Memory B cell (primary cell): ENCODE measurements around the gene MMP25.

Experiments
- ATAC-seq: fragments of 150-1000 bp; cut with Tn5 transposase; 2 replicates; pipeline ENCODE4 v1.10.0; 2021; ENCODE audit warnings: low read depth, mild to moderate bottlenecking, moderate library complexity
- DNase-seq, 2 donors: peaks; one replicate each; pipeline ENCODE4 v3.0.0; 2022; ENCODE audit warnings: low spot score in 2 of 2
- H3K27ac Mint-ChIP-seq: one replicate; pipeline ENCODE4 v1.8.0; 2022; ENCODE audit warnings: mild to moderate bottlenecking, moderate library complexity, mixed read lengths
- H3K27me3 Mint-ChIP-seq: one replicate; pipeline ENCODE4 v1.8.0; 2022; ENCODE audit warnings: mixed read lengths
- H3K36me3 Mint-ChIP-seq: one replicate; pipeline ENCODE4 v1.8.0; 2022; ENCODE audit warnings: mild to moderate bottlenecking, mixed read lengths
- H3K4me1 Mint-ChIP-seq: one replicate; pipeline ENCODE4 v1.8.0; 2022; ENCODE audit warnings: mixed read lengths
- H3K4me3 Mint-ChIP-seq: one replicate; pipeline ENCODE4 v1.8.0; 2022; ENCODE audit warnings: mild to moderate bottlenecking, moderate library complexity, mixed read lengths
- H3K9me3 Mint-ChIP-seq: one replicate; pipeline ENCODE4 v1.8.0; 2022; ENCODE audit warnings: mixed read lengths

The MMP25 gene

DNA sequence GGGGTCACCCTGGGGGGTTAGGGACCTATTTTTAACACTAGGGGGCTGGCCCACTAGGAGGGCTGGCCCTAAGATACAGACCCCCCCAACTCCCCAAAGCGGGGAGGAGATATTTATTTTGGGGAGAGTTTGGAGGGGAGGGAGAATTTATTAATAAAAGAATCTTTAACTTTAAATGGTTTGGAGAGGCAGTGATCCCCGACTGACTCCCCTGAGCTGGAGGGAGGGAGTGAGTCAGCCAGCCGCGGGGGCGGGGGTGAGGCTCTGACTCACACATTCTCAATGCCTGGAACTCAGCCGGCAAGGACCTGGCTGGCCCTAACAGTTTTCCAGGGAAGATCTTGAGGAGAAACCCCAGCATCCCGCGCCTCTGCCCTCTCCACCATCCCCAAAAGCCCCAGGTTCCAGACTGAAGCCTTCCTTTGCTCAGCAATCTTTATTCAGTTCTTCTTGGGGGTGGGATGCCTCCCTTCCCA is 24.1 kb upstream of the MMP25 start:
- DNase-seq (no peak), ATAC-seq (no peak)
- Mint-ChIP-seq H3K9me3 (no peaks in the 10 kb centered on the region), H3K4me3 (peak overlapping the region; percentile 85), H3K4me1 (peaks cover 28% of the 10 kb centered on the region), H3K27ac (peak overlapping the region; percentile 84), H3K36me3 (peaks cover 6% of the 10 kb centered on the region), H3K27me3 (peaks cover 2% of the 10 kb centered on the region)

DNA sequence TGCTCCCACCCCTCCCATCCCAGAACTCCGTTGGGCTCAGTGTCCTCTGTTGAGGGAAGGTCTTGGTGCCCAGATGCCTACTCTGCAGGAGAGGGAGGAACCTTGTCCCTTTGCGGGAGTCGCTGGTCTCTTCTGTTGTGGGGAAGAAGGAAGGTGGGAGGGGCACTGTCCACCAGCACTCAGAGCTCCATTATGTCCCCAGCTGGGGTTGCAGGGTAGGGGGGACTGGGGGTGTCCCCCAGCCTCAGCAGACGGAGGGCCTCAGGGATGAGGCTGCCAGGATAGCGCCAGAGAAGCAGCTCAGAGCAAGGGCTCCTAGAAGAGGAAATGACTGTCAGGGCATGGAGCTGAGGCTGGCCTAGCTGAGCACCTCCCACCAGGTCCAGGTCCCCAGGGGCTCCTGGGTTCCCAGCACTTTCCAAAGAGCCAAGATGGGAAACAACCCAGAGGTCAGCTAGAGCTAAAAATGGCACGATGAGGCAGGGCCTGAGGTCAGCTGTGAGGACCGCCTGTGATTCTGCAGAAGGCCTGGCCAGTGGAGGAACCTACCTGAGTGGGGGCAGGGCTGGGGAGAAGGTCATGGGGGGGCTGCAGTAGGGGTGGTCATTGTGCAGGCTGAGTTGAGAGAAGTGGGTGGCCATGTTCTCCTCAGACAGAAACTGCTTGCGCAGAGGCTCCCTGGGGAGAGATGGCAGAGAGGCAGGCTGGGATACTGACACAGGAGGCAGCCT is 23.5 kb upstream of the MMP25 start:
- Mint-ChIP-seq H3K4me3 (peak overlapping the region; percentile 85), H3K36me3 (peaks cover 6% of the 10 kb centered on the region), H3K27me3 (peaks cover 2% of the 10 kb centered on the region), H3K4me1 (peaks cover 28% of the 10 kb centered on the region), H3K9me3 (no peaks in the 10 kb centered on the region), H3K27ac (peak overlapping the region; percentile 84)
- DNase-seq: no peak
- ATAC-seq: no peak

DNA sequence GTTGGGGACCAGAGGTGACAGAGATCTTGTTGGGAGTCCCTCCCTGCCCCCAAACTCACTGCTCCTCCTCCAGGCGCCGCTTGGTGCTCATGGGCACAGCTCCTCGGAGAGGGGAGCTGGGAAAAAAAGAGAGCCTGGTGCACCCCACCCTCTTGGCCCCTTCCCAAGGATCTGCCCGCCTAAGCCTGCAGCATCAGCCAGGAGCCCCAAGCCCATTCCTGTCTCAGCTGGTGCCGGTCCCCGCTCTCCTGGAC is 23.0 kb upstream of the MMP25 start:
- peak overlapping the region; percentile 85 for H3K4me3 Mint-ChIP-seq
- H3K27ac Mint-ChIP-seq: peak overlapping the region; percentile 84
- H3K4me1 Mint-ChIP-seq: peaks cover 31% of the 10 kb centered on the region
- H3K36me3 Mint-ChIP-seq: peaks cover 6% of the 10 kb centered on the region
- ATAC-seq (no peak), DNase-seq (peak in 1 of 2 donors; percentile 51)
- peaks cover 2% of the 10 kb centered on the region for H3K27me3 Mint-ChIP-seq
- H3K9me3 Mint-ChIP-seq: no peaks in the 10 kb centered on the region

- peak; percentile 83 for ATAC-seq
- Mint-ChIP-seq H3K9me3 (no peaks in the 10 kb centered on the region), H3K4me1 (peaks cover 33% of the 10 kb centered on the region), H3K4me3 (peak within 1 kb of the TSS; percentile 85), H3K36me3 (peaks cover 6% of the 10 kb centered on the region), H3K27me3 (peaks cover 3% of the 10 kb centered on the region), H3K27ac (peak within 1 kb of the TSS; percentile 84)
- peak; percentile 92 to 95 for DNase-seq
Observed at GRCh38 chr16:3023669-3024478, 22.5 kb upstream of the MMP25 start, which contains the start of the genes HCFC1R1 and THOC6. TSS of gene HCFC1R1 (minus strand) at chr16:3023942. CDS start at chr16:3023941, 1 bp downstream. TSS of gene THOC6 (plus strand) at chr16:3024035. CDS start at chr16:3024327, 292 bp downstream.

DNA sequence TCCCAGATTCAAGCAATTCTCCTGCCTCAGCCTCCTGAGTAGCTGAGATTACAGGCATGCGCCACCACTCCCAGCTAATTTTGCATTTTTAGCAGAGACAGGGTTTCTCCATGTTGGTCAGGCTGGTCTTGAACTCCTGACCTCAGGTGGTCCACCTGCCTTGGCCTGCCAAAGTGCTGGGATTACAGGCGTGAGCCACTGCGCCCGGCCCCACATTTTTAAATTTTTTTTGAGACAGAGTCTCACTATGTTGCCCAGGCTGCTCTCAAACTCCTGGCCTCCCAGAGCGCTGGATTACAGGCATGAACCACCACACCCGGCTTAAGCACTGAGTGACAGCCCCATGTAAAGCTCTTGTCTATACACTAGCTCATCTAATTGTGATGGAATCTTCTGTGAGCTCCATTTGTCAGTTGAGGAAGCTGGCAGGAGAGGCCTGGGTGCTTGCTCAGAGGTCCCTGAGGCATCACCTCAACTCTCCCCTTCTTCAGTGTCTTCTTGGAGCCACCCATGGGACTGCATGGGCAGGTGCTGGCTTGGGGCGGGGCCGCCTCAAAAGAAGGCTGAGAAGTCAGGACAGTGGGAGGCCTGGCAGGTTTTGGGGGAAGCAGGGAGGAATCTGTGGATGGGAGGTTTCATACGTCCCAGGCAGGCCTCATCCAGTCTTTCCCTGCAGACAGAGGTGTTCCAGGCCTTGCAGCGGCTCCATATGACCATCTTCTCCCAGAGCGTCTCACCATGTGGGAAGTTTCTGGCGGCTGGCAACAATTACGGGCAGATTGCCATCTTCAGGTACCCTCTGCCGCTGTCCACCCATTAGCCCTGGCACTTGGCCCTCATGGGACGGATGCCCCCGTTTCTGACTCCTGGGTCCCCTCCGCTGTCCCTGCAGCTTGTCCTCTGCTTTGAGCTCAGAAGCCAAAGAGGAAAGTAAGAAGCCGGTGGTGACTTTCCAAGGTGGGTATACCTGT is 21.0 kb upstream of the MMP25 start:
- peaks cover 38% of the 10 kb centered on the region for H3K4me1 Mint-ChIP-seq
- no peaks in the 10 kb centered on the region for H3K9me3 Mint-ChIP-seq
- peaks cover 6% of the 10 kb centered on the region for H3K36me3 Mint-ChIP-seq

DNA sequence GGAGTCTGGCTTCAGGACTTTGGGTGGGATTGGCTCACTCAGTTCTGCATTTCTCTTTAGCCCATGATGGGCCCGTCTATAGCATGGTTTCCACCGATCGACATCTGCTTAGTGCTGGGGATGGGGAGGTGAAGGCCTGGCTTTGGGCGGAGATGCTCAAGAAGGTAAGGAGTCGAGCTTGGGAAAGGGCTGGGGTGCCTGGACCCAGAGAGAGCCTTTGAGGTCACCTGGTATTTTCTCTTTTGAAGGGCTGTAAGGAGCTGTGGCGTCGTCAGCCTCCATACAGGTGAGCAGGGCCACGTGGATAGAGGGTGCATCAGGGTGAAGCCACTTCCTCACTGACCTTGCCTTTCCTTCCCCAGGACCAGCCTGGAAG is 20.4 kb upstream of the MMP25 start:
- DNase-seq (no peak), ATAC-seq (no peak)
- peaks cover 6% of the 10 kb centered on the region for H3K36me3 Mint-ChIP-seq
- no peak overlapping the region for H3K27ac Mint-ChIP-seq
- peaks cover 17% of the 10 kb centered on the region for H3K27me3 Mint-ChIP-seq
- H3K9me3 Mint-ChIP-seq: no peaks in the 10 kb centered on the region
- H3K4me1 Mint-ChIP-seq: peaks cover 35% of the 10 kb centered on the region
- H3K4me3 Mint-ChIP-seq: no peak overlapping the region

More for the DNA sequence above, 21.0 kb upstream of the MMP25 start:
- no peak for DNase-seq
- no peak for ATAC-seq
- Mint-ChIP-seq H3K27me3 (peaks cover 11% of the 10 kb centered on the region), H3K27ac (no peak overlapping the region), H3K4me3 (peak overlapping the region; percentile 39)

DNA sequence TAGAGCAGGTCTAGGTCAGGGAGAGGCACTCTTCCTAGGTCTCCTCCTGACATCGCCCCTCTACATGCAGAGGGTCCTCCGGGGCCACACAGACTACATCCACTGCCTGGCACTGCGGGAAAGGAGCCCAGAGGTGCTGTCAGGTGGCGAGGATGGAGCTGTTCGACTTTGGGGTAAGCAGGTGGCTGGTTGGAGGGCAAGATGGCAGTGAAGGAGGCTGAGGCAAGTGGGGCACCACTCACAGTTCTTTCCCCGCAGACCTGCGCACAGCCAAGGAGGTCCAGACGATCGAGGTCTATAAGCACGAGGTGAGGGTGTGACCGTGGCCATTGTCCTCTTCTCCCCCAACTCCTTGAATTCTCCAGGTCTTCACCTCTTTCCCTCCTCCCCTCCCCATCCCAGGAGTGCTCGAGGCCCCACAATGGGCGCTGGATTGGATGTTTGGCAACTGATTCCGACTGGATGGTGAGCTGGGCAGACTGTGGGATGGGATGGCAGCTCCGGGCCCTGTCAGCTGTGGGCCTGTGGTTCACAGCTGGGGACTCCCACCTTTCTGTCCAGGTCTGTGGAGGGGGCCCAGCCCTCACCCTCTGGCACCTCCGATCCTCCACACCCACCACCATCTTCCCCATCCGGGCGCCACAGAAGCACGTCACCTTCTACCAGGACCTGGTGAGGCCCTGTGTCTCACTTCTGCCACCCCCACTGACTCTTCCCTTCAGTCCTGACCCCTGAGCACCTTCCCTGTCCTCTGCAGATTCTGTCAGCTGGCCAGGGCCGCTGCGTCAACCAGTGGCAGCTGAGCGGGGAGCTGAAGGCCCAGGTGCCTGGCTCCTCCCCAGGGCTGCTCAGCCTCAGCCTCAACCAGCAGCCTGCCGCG is 19.5 kb upstream of the MMP25 start:
- DNase-seq (no peak), ATAC-seq (no peak)
- Mint-ChIP-seq H3K9me3 (no peaks in the 10 kb centered on the region), H3K27ac (no peak overlapping the region), H3K27me3 (peaks cover 22% of the 10 kb centered on the region), H3K36me3 (peaks cover 6% of the 10 kb centered on the region), H3K4me3 (no peak overlapping the region), H3K4me1 (peaks cover 29% of the 10 kb centered on the region)

DNA sequence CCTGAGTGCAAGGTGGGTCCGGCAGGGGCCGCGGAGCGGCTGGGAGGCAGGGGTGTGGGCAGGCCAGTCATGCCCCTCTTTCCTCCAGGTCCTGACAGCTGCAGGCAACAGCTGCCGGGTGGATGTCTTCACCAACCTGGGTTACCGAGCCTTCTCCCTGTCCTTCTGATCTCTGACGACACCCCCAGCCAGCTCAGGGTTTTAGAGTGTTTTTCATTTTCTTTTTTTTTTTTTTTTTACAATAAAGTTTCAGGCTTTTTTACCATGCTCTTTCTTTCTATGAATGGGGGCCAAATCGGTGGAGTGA is 18.9 kb upstream of the MMP25 start:
- ATAC-seq: no peak
- no peak overlapping the region for H3K4me3 Mint-ChIP-seq

GRCh38 chr16:3027983-3028715 is 18.2 kb upstream of the MMP25 start:
- Mint-ChIP-seq H3K4me1 (peaks cover 21% of the 10 kb centered on the region), H3K27ac (no peak overlapping the region), H3K9me3 (no peaks in the 10 kb centered on the region), H3K36me3 (peaks cover 6% of the 10 kb centered on the region), H3K4me3 (peak overlapping the region; percentile 25), H3K27me3 (peaks cover 31% of the 10 kb centered on the region)
- ATAC-seq: peak; percentile 36
- DNase-seq: peak; percentile 82 to 87

More for the DNA sequence above, 18.9 kb upstream of the MMP25 start:
- Mint-ChIP-seq H3K27ac (no peak overlapping the region), H3K4me1 (peaks cover 28% of the 10 kb centered on the region), H3K27me3 (peaks cover 24% of the 10 kb centered on the region), H3K9me3 (no peaks in the 10 kb centered on the region), H3K36me3 (peaks cover 6% of the 10 kb centered on the region)
- DNase-seq: no peak

DNA sequence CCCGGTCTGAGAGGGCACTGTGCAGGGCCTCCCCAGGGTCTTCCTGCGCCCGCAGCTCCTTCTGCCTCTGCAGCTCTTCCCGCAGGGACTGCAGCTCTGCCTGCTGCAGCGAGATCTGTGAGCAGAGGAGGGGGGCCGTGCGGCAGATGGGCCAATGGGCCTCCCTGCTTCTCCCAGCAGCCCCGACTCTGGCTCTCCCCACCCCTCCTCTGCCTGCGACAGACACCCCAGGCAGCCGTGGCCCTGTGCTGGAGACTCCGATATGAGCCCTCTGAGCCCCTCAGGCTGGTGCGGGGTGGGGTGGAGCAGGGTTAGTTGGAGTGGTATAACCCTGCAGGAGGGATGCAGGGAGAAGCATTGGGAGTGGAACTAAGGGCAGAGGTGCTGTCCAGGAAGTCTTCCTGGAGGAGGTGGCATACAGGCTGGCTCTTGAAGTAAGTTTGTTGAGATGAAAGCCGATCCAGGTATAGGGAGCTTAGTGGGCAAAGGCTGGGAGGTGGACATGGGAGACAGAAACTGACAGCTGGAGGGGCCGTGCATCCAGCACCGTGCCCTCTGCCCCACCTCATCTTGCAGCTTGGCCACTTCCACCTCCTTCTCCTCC is 17.5 kb upstream of the MMP25 start:
- DNase-seq: no peak
- peaks cover 17% of the 10 kb centered on the region for H3K4me1 Mint-ChIP-seq
- no peak overlapping the region for H3K27ac Mint-ChIP-seq
- no peaks in the 10 kb centered on the region for H3K9me3 Mint-ChIP-seq
- peaks cover 6% of the 10 kb centered on the region for H3K36me3 Mint-ChIP-seq
- peaks cover 36% of the 10 kb centered on the region for H3K27me3 Mint-ChIP-seq
- no peak overlapping the region for H3K4me3 Mint-ChIP-seq
- ATAC-seq: no peak

- Mint-ChIP-seq H3K27me3 (peaks cover 40% of the 10 kb centered on the region), H3K9me3 (no peaks in the 10 kb centered on the region), H3K4me3 (peak overlapping the region; percentile 0), H3K27ac (peak overlapping the region; percentile 4), H3K4me1 (peaks cover 17% of the 10 kb centered on the region), H3K36me3 (peaks cover 8% of the 10 kb centered on the region)
- no peak for ATAC-seq
- no peak for DNase-seq
Observed at GRCh38 chr16:3029491-3030221, 16.7 kb upstream of the MMP25 start.
